Measurements from ENCODE around the gene SLC23A1. TPM values are rescaled to one million over a fixed set of nuclear protein-coding genes. Genes with fewer than 3 reads are reported as not detected.

SLC23A1 gene
- total RNA-seq, 1 donor from 2014 or later: 1.4 TPM

GRCh38 chr5:139422307-139422893 is 39.3 kb upstream of the SLC23A1 start:
- intact Hi-C loops (cut with micrococcal nuclease): loop anchor here (1.0 to 5.0 kb wide), 9 partner anchors 15 to 442 kb away; no protein-coding TSS in a partner anchor
- H3K9me3 Mint-ChIP-seq: no peaks in the 10 kb centered on the region
- ChIA-PET CTCF (interaction anchor here (0.6 to 8.6 kb wide), 25 partner anchors 13 to 547 kb away, joined by 3 to 131 read pairs (median 4); partner anchors contain the start of genes DNAJC18 and PAIP2), POLR2A (interaction anchor here (0.6 to 1.6 kb wide), 4 partner anchors 17 to 142 kb away, joined by 3 to 5 read pairs (median 4); partner anchors contain the start of gene DNAJC18)
- H3K36me3 Mint-ChIP-seq (ENCODE audit: low read depth): peaks cover 39% of the 10 kb centered on the region
- peaks cover 5% of the 10 kb centered on the region for H3K4me1 Mint-ChIP-seq
- DNase-seq (no peak), ATAC-seq (ENCODE audit: low read depth) (peak; percentile 99)
- no peak overlapping the region for H3K4me3 Mint-ChIP-seq
- TF ChIP-seq CTCF (IDR thresholded peaks at IDR 0.05): no peak
- no peak overlapping the region for H3K27ac Mint-ChIP-seq
- H3K27me3 Mint-ChIP-seq: no peaks in the 10 kb centered on the region

- H3K27me3 Mint-ChIP-seq: no peaks in the 10 kb centered on the region
- ChIA-PET CTCF (interaction anchor here (0.9 to 8.6 kb wide), 4 partner anchors 10 to 216 kb away, joined by 3 to 131 read pairs (median 5); no protein-coding TSS in a partner anchor), POLR2A (no interaction called here)
- intact Hi-C loops (cut with micrococcal nuclease): loop anchor here (5.0 kb wide), 1 partner anchor 193 kb away; no protein-coding TSS in a partner anchor
- H3K4me3 Mint-ChIP-seq: no peak overlapping the region
- no peaks in the 10 kb centered on the region for H3K9me3 Mint-ChIP-seq
- ATAC-seq (ENCODE audit: low read depth): no peak
- TF ChIP-seq CTCF (IDR thresholded peaks at IDR 0.05): no peak
- H3K36me3 Mint-ChIP-seq (ENCODE audit: low read depth): peaks cover 28% of the 10 kb centered on the region
- H3K4me1 Mint-ChIP-seq: peaks cover 5% of the 10 kb centered on the region
- H3K27ac Mint-ChIP-seq: no peak overlapping the region
- no peak for DNase-seq
Observed at GRCh38 chr5:139419226-139420192, 36.4 kb upstream of the SLC23A1 start.

GRCh38 chr5:139418793-139419192 is 35.7 kb upstream of the SLC23A1 start:
- peaks cover 5% of the 10 kb centered on the region for H3K4me1 Mint-ChIP-seq
- H3K4me3 Mint-ChIP-seq: no peak overlapping the region
- ChIA-PET POLR2A (no interaction called here), CTCF (interaction anchor here (0.9 to 8.6 kb wide), 2 partner anchors 97 to 215 kb away, joined by 3 to 131 read pairs; no protein-coding TSS in a partner anchor)
- ATAC-seq (ENCODE audit: low read depth) (no peak), DNase-seq (no peak)
- peaks cover 24% of the 10 kb centered on the region for H3K36me3 Mint-ChIP-seq (ENCODE audit: low read depth)
- H3K27me3 Mint-ChIP-seq: no peaks in the 10 kb centered on the region
- H3K27ac Mint-ChIP-seq: no peak overlapping the region
- no peak for TF ChIP-seq CTCF (IDR thresholded peaks at IDR 0.05)
- intact Hi-C loops (cut with micrococcal nuclease): no loop called here
- no peaks in the 10 kb centered on the region for H3K9me3 Mint-ChIP-seq

- Mint-ChIP-seq H3K27ac (no peak overlapping the region), H3K27me3 (no peaks in the 10 kb centered on the region), H3K9me3 (no peaks in the 10 kb centered on the region), H3K4me1 (peaks cover under 1% of the 10 kb centered on the region), H3K36me3 (ENCODE audit: low read depth) (peaks cover 23% of the 10 kb centered on the region), H3K4me3 (no peak overlapping the region)
- TF ChIP-seq CTCF (IDR thresholded peaks at IDR 0.05): no peak
- POLR2A ChIA-PET: no interaction called here
- intact Hi-C loops (cut with micrococcal nuclease): no loop called here
- ATAC-seq (ENCODE audit: low read depth) (no peak), DNase-seq (no peak)
- CTCF ChIA-PET: no interaction called here
Observed at GRCh38 chr5:139417214-139417613, 34.1 kb upstream of the SLC23A1 start.

GRCh38 chr5:139416651-139417050 is 33.6 kb upstream of the SLC23A1 start:
- intact Hi-C loops (cut with micrococcal nuclease): no loop called here
- no peak overlapping the region for H3K27ac Mint-ChIP-seq
- H3K4me3 Mint-ChIP-seq: no peak overlapping the region
- TF ChIP-seq CTCF (IDR thresholded peaks at IDR 0.05): no peak
- no peaks in the 10 kb centered on the region for H3K9me3 Mint-ChIP-seq
- H3K4me1 Mint-ChIP-seq: no peaks in the 10 kb centered on the region
- POLR2A ChIA-PET: no interaction called here
- DNase-seq (no peak), ATAC-seq (ENCODE audit: low read depth) (no peak)
- CTCF ChIA-PET: no interaction called here
- H3K27me3 Mint-ChIP-seq: no peaks in the 10 kb centered on the region
- peaks cover 22% of the 10 kb centered on the region for H3K36me3 Mint-ChIP-seq (ENCODE audit: low read depth)
